ENCODE measurements around the gene PARPBP.
"Not testable (repeated sequence)": the region's sequence is repeated elsewhere in the genome, so short reads cannot be mapped to it uniquely, and the experiment has no call there.

The PARPBP gene

GRCh38 chr12:102147062-102147587 is 27.1 kb downstream of the PARPBP start:
- DNase-seq (ENCODE audit: low spot score): not testable (repeated sequence)

GRCh38 chr12:102155206-102155605 is 35.2 kb downstream of the PARPBP start:
- not testable (repeated sequence) for DNase-seq (ENCODE audit: low spot score)

- no peak for DNase-seq (ENCODE audit: low spot score)
Measured at GRCh38 chr12:102163383-102163782, 43.4 kb downstream of the PARPBP start.

GRCh38 chr12:102167821-102168604 is 48.0 kb downstream of the PARPBP start:
- DNase-seq (ENCODE audit: low spot score): peak; percentile 62

DNA sequence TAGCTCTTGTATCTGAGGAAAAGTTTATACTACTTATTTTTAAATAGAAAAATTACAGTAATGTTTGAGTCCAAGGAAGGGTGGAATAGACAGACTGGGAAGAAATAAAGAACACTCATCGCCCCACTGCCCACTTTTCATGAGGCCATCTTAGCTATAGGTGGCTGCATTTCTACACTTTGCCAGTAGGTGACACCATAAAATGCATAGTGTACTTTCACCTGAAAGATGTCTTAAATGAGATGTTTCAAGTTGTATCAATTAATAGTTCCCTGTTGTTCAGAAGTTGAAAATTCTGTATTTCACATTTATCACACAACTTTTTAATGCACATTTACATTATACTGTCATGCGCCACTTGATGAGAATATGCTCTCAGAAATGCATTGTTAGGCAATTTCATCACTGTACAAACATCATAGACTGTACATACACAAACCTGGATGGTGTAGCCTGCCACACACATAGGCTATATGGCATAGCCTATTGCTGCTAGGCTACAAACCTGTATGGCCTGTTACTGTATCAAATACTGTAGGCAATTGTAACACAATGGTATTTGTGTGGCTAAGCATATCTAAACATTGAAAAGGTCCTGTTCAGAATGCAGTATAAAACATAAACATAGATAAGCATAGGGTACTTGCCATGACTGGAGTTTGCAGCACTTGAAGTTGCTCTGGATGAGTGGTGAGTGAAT is 50.1 kb downstream of the PARPBP start:
- DNase-seq (ENCODE audit: low spot score): peak; percentile 42

DNA sequence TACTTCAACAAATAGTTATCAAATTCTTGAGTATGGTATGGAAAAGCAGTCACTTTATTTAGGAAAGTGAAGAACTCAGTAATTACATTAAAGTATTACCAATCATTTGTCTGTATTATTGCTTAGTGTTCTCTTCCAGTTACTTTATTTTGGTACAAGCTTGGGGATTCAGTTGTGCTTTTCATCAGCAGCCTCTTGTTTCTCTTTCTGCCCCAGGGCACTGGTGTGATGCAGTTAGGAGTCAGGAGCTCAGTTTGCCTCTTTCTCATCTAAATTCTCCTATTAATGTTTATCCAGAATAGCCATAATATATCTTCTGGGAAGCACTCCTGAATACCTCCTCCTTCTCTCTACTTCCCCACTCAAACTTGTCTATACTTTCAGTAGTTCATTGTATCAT is 52.0 kb downstream of the PARPBP start:
- DNase-seq (ENCODE audit: low spot score): no peak

- no peak for DNase-seq (ENCODE audit: low spot score)
Measured at GRCh38 chr12:102172436-102172835, 52.5 kb downstream of the PARPBP start.

DNA sequence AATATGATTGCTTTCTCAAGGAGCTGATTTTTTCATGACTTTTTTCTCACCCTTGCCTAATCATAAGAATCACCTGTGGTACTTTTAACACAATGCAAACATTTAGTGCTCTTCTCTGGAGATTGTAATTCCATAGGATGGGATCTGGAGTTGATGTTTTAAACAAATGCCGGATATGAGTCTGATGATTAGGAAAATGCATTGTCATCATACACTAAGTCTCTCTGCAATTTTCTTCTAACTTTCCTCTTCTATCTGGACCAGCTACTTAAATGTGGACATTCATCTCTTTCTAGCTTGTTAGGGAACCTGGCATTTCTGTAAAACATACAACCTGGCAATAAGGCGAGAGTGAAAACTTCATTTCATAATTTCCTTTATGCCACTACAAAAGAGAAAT is 54.1 kb downstream of the PARPBP start:
- DNase-seq (ENCODE audit: low spot score): no peak

DNA sequence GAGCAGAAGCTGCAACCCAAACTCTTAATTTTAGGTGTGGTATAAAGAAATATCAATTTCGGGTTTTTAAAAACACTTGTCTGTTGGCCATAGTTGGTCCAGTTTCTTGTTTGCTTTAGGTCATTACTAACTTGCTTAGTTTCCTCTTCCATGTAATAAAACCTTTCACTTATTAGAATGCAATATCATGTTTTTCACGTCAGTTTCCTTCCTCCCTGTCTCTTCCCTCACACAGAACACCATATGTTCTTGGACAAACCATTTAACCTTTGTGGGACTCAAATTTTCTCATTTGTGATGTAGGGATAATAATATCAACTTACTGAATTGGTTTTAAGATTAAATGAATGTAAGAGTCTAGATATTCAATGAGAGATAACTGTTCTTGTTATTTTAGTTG is 54.8 kb downstream of the PARPBP start:
- DNase-seq (ENCODE audit: low spot score): no peak

DNA sequence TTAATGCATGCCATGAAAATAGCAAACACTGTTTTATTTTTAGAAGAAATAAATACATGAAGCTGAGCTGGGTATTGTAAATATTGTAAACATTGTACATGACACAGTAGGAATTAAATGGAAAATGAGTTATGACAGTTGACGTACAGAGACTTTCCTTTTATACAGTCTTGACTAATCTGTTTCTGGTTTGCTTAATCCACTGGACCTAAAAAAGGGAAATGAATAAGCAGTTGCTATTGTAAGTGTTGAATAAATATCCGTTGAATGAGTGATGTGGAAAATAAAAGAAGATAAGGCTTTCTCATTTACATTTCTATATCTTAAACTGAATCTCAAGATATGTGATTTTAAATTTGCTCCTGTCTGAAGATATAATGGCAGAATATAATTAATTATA is 62.7 kb downstream of the PARPBP start:
- peak; percentile 6 for DNase-seq (ENCODE audit: low spot score)

- no peak for DNase-seq (ENCODE audit: low spot score)
Measured at GRCh38 chr12:102195826-102196225, 75.8 kb downstream of the PARPBP start.

- peak; percentile 64 for DNase-seq (ENCODE audit: low spot score)
Measured at GRCh38 chr12:102197789-102198188, 77.8 kb downstream of the PARPBP start, which contains the start of gene PMCH. Gene PMCH, minus strand, starts transcription at chr12:102197833. Its CDS starts 63 bp downstream, at chr12:102197770.

DNA sequence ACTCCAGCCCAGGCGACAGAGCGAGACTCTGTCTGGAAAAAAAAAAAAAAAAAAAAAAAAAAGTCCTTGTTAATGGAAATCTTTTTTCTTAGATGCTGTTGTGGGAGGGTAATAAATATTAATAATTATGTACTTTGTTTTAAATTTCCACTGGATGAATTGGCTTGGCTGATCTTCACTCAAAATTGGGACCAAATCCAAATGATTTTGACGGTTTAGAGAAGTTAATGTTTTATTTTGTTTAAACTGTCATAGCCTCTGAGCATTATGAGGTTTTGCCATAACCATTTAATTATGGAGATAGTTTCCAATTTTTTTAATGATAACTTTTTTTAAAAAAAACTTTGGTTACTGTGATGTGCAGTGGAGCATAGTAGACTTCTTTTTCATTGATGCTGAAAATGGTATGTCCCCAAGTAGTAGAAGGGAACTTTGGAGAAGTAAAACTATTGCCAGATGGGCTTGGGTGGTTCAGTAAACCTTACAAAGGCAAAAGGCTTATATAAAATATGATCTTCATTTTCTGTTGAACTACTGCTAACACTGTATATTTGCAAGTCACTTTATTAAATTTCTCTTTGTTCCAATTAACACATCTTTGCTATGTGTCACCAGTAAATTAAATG is 81.6 kb downstream of the PARPBP start:
- no peak for DNase-seq (ENCODE audit: low spot score)

DNA sequence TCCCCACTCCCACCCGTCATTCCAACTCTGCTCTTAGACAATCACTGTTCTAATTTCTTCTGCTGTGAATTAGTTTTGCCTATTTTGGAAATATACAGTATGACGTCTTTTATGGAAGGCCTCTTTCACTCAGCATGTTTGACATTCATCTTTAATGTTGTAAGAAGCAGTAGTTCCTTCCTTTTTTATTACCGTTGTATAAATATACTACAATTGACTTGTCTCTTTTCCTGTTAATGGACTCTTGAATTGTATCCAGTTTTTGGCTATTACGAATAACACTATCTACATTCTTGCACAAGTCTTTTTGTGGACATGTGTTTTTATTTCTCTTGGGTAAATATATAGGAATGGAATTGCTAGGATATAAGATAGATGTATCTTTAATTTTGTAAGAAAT is 82.6 kb downstream of the PARPBP start:
- DNase-seq (ENCODE audit: low spot score): no peak

GRCh38 chr12:102204025-102204424 is 84.0 kb downstream of the PARPBP start:
- peak; percentile 10 for DNase-seq (ENCODE audit: low spot score)

- no peak for DNase-seq (ENCODE audit: low spot score)
Measured at GRCh38 chr12:102215992-102216691, 96.2 kb downstream of the PARPBP start.

DNA sequence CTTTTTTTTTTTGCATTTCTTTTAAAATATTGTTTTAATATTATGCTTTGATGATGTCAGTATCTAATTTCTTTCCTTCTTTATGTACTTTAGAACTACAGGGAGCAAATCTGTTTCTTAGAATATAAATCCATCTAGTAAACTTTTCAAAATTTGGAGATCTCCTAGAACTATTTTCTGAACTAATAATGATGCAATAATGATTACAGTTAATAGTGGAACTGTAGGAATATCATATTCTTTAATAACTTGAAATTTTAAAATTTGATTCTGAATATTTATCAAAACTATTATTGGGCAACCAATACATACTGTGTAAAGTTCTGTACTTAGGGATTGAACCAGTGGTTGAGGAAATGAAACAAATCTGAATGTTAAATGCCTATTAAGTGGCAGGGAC is 100.8 kb downstream of the PARPBP start:
- no peak for DNase-seq (ENCODE audit: low spot score)

DNA sequence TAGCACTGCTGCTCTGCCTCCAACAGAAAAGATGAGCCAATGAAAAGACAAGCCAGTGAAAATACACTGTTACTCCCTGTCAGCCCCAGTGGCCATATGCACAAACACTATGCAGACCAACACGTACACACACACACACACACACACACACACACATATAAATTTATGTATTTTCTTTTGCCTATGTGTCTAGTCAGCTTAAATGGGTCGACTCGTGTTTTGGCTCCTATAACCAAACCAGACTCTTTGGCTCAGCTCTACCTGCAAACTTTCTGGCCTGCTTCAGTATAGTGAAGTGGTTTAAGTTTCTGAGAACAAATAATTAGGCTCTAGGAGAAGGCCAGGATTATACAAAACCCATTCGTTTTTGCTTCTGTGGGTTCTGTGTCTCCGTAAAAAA is 108.0 kb downstream of the PARPBP start:
- no peak for DNase-seq (ENCODE audit: low spot score)

DNA sequence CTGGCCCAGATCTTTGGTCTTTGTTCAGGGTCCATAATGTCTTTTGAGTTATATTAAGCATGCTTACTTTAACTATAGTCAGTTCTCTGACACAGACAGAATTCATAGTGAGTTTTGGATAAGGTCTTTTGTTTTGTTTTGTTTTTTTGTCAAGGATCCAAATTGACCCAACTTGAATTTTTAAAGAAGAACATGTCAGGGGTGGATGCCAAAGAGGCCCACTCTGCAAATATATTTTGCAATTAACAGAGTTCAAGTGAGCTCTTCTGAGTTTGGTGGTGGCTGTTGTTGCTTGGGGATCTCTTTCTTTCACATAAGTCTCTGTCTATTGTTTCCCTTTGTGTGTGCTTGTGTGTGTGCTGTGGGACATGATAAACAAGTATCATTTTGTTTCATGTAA is 112.1 kb downstream of the PARPBP start:
- DNase-seq (ENCODE audit: low spot score): no peak

- no peak for DNase-seq (ENCODE audit: low spot score)
Measured at GRCh38 chr12:102232446-102232845, 112.5 kb downstream of the PARPBP start.

- DNase-seq (ENCODE audit: low spot score): no peak
Measured at GRCh38 chr12:102234599-102234998, 114.6 kb downstream of the PARPBP start.

GRCh38 chr12:102240859-102241258 is 120.9 kb downstream of the PARPBP start:
- not testable (repeated sequence) for DNase-seq (ENCODE audit: low spot score)
